ENCODE measurements around the gene HDAC7.

HDAC7 gene

DNA sequence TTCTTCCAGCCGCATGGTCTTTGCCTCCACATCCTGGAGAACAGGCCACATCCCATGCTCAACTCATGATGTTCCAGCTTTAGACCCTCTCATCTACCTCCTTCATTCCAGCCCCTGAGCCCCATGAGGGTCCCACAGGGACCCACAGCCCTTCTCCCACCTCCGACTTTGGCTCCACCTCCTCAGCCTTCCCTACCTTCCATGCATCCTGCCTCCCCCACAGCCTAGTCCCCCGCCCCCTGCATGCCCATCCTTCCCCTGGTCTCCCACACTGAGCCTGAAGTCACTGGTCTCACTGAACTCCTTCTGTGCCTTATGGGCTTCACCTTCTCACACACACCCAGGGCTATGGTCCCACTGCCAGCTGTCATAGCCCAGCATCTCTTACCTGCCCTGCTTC is 70.8 kb downstream of the HDAC7 start:
- Histone ChIP-seq H3K27ac (ENCODE audit: low read depth, low read length) (no peak overlapping the region), H3K4me1 (ENCODE audit: control insufficient read depth, insufficient read depth, low read length, unreplicated experiment) (peaks cover 20% of the 10 kb centered on the region), H3K79me2 (ENCODE audit: control insufficient read depth, insufficient read depth, low read length, unreplicated experiment) (no peaks in the 10 kb centered on the region), H3K27me3 (ENCODE audit: insufficient read depth, low read length) (no peaks in the 10 kb centered on the region), H3K4me3 (ENCODE audit: low read depth, low read length) (no peak overlapping the region), H2AFZ (ENCODE audit: low read length, unreplicated experiment) (no peak overlapping the region), H3K36me3 (ENCODE audit: insufficient read depth, low read length) (no peaks in the 10 kb centered on the region)

DNA sequence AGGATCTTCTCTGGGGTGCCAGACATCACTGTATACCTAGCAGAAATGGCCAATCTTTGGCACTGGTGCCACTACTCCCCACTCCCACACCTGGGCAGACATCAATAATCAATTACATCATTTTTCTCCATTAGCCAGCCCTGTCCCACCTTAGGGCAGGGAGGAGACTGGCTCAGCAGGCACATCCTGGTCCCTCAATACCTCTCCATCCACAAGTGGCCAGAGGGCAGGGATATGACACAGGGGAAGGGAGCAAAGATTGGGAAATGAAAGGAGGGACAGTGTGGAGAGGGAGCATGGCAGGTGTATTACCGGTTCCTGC is 71.2 kb downstream of the HDAC7 start:
- Histone ChIP-seq H3K79me2 (ENCODE audit: control insufficient read depth, insufficient read depth, low read length, unreplicated experiment) (no peaks in the 10 kb centered on the region), H3K27ac (ENCODE audit: low read depth, low read length) (no peak overlapping the region), H2AFZ (ENCODE audit: low read length, unreplicated experiment) (no peak overlapping the region), H3K4me3 (ENCODE audit: low read depth, low read length) (no peak overlapping the region), H3K36me3 (ENCODE audit: insufficient read depth, low read length) (no peaks in the 10 kb centered on the region), H3K4me1 (ENCODE audit: control insufficient read depth, insufficient read depth, low read length, unreplicated experiment) (peaks cover 15% of the 10 kb centered on the region), H3K27me3 (ENCODE audit: insufficient read depth, low read length) (no peaks in the 10 kb centered on the region)

DNA sequence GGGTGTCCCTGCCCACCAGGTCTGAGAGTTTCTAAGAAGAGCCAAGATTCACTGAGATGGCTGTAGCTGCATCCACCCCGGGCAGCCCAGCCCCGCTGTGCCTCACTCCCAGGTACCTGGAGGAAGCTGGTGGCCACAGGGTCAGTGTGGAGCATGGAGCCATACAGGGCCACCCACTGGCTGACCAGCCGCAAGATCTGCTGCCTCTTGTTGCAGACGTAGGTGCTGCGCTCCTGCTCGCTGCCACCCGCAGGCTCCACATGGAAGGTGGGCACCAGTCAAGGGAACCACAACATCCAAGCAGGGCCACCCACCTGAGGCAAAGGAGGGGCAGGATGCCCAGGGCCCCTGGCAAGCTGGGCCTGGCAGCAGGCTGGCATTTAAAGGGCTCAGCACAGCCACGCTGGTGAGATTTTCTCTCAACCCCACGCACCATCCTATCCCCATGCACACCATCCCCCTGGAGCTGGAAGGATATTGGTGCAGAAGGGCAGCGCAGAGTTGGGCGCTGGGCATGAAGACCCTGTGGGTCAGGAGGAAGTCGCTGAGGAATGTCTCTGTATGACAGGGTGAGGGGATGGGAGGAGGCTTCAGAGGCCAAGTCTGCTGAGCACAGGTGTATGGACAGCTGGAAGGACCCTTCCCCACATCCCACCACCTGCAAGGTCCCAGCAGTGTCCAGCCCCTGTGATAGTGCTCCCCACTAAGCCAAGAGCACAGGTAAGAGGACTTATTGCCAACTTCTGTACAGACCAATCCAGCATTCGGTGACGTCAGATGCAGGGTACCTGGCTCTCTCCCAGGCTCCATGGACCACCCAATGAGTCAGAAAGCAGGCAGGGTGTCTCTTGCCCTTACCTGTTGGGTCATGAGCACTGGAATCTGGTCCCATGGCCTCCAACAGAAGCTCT is 71.9 kb downstream of the HDAC7 start:
- Histone ChIP-seq H3K36me3 (ENCODE audit: insufficient read depth, low read length) (no peaks in the 10 kb centered on the region), H3K27me3 (ENCODE audit: insufficient read depth, low read length) (no peaks in the 10 kb centered on the region), H3K27ac (ENCODE audit: low read depth, low read length) (no peak overlapping the region), H2AFZ (ENCODE audit: low read length, unreplicated experiment) (no peak overlapping the region), H3K4me1 (ENCODE audit: control insufficient read depth, insufficient read depth, low read length, unreplicated experiment) (peaks cover 9% of the 10 kb centered on the region), H3K4me3 (ENCODE audit: low read depth, low read length) (no peak overlapping the region), H3K79me2 (ENCODE audit: control insufficient read depth, insufficient read depth, low read length, unreplicated experiment) (no peaks in the 10 kb centered on the region)

DNA sequence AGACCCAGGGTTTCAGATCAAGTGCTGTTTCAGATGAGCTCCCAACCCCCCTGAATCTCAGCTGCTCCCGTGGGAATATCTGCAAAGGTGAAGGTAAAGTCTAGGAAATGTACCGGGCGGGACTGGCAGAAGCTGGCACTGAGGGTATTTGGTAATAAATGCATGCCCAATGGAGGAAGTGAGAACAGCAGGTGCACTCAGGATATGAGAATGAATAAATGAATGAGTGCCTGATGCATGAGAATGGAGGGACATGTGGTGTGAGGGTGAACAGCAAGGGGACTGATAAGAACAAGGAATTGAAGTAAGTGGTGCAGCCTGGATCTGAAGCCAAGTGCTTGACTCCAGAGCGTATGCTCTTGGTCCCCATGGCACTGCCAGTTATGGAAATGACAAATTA is 72.6 kb downstream of the HDAC7 start:
- Histone ChIP-seq H3K4me3 (ENCODE audit: low read depth, low read length) (no peak overlapping the region), H3K4me1 (ENCODE audit: control insufficient read depth, insufficient read depth, low read length, unreplicated experiment) (peaks cover 2% of the 10 kb centered on the region), H3K27ac (ENCODE audit: low read depth, low read length) (no peak overlapping the region), H2AFZ (ENCODE audit: low read length, unreplicated experiment) (no peak overlapping the region), H3K27me3 (ENCODE audit: insufficient read depth, low read length) (no peaks in the 10 kb centered on the region), H3K36me3 (ENCODE audit: insufficient read depth, low read length) (no peaks in the 10 kb centered on the region), H3K79me2 (ENCODE audit: control insufficient read depth, insufficient read depth, low read length, unreplicated experiment) (no peaks in the 10 kb centered on the region)

DNA sequence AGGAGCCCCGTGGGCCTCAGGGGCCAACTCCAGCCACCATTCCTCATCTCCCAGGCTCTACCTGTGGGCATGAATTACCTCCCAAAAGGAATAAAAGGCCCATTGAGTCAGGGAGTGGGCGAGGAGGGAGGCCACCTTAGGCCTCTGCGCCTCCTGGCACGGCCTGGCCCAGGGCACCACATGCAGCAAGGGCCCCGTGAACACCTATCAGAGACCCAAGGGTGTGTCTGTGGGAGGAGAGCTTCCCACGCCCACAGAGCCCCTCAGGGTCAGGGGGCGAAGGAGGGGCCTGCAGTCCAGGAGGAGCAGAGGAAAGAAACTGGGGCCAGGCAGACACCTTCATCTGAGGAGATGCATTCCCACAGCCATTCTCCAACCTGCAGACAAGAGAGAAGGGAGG is 73.2 kb downstream of the HDAC7 start:
- no peaks in the 10 kb centered on the region for H3K27me3 ChIP-seq (ENCODE audit: insufficient read depth, low read length)
- no peaks in the 10 kb centered on the region for H3K79me2 ChIP-seq (ENCODE audit: control insufficient read depth, insufficient read depth, low read length, unreplicated experiment)
- no peaks in the 10 kb centered on the region for H3K36me3 ChIP-seq (ENCODE audit: insufficient read depth, low read length)
- H3K27ac ChIP-seq (ENCODE audit: low read depth, low read length): no peak overlapping the region
- H3K4me1 ChIP-seq (ENCODE audit: control insufficient read depth, insufficient read depth, low read length, unreplicated experiment): peaks cover 2% of the 10 kb centered on the region
- H2AFZ ChIP-seq (ENCODE audit: low read length, unreplicated experiment): no peak overlapping the region
- H3K4me3 ChIP-seq (ENCODE audit: low read depth, low read length): no peak overlapping the region

DNA sequence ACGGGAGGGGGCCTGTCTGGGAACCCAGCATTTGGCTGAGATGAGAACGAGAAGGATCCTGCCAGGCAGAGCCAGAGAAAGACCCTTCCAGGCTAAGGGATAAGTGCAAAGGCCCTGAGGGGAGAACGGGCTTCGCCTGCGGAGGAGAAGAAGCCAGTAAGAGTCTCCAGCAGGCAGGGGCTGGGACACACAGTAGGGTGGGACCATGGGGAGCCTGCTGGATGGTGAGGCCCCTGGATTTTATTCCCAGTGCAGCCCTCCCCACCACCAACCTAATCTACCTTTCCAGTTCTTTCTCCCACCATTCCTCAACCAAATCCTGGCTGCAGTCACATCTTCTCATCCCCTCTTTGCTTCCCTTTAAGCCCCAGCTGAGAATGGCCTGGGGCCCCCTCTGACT is 73.6 kb downstream of the HDAC7 start:
- H3K79me2 ChIP-seq (ENCODE audit: control insufficient read depth, insufficient read depth, low read length, unreplicated experiment): no peaks in the 10 kb centered on the region
- H2AFZ ChIP-seq (ENCODE audit: low read length, unreplicated experiment): no peak overlapping the region
- H3K4me1 ChIP-seq (ENCODE audit: control insufficient read depth, insufficient read depth, low read length, unreplicated experiment): peaks cover 7% of the 10 kb centered on the region
- no peaks in the 10 kb centered on the region for H3K36me3 ChIP-seq (ENCODE audit: insufficient read depth, low read length)
- no peak overlapping the region for H3K4me3 ChIP-seq (ENCODE audit: low read depth, low read length)
- no peaks in the 10 kb centered on the region for H3K27me3 ChIP-seq (ENCODE audit: insufficient read depth, low read length)
- no peak overlapping the region for H3K27ac ChIP-seq (ENCODE audit: low read depth, low read length)

DNA sequence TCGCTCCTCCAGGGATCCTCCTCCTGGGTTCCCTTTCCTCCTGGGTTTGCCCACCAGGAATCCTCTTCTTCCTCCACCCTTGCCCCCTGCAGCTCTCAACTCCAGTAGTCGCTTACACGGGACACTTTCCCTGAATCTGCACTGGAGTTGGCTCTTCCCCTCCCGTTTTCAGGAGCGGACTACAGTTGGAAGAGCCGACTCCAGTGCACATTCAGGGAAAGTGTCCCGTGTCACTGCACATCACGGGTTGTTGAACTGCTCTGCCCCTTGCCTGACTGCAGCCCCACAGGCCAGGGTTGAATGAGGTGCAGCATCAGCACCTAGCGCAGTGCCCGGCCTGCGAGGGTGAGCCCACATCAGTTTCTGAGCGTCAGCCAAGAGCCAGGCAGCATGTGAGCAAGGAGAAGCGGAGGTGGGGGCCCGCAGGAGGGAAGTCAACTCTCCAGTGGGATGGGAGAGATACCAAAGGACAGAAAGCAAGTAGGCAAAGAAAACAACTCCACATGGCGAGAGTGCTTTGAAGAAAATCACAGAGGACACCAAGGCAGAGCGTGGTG is 74.1 kb downstream of the HDAC7 start:
- Histone ChIP-seq H3K4me1 (ENCODE audit: control insufficient read depth, insufficient read depth, low read length, unreplicated experiment) (peaks cover 11% of the 10 kb centered on the region), H3K27me3 (ENCODE audit: insufficient read depth, low read length) (no peaks in the 10 kb centered on the region), H2AFZ (ENCODE audit: low read length, unreplicated experiment) (no peak overlapping the region)

DNA sequence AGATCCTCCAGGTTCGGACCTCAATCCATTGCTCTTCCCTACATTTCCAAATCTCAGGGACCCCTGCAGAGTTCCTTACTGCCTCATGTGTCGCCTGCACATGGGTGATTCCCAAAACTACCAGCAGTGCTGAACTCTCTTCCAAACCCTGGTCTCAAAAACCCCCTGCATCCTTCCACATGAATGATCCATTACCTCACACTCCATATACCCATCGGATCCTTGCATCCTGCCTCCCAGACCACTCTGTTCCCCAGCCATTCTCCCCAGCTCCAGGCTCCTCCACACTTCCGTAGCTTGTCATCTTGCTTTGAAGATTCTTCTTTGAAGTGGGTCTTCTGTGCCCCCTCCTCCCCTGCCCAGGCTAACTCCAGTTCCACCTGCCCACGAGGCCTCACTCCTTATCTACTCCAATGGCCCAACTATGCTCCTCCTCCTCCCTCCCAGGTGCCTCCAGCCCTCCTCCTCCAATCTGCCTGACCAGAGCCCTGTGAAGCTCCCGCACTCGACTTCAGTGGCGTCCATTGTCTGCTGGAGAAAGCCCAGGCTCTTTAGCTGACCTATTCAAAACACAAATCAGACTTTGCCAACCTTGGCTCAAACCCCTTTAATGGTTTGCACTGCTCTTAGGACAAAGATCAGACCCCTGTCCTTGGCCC is 74.8 kb downstream of the HDAC7 start:
- H3K79me2 ChIP-seq (ENCODE audit: control insufficient read depth, insufficient read depth, low read length, unreplicated experiment): no peaks in the 10 kb centered on the region
- H3K27ac ChIP-seq (ENCODE audit: low read depth, low read length): no peak overlapping the region
- H3K4me3 ChIP-seq (ENCODE audit: low read depth, low read length): no peak overlapping the region
- no peak overlapping the region for H2AFZ ChIP-seq (ENCODE audit: low read length, unreplicated experiment)
- H3K4me1 ChIP-seq (ENCODE audit: control insufficient read depth, insufficient read depth, low read length, unreplicated experiment): peaks cover 11% of the 10 kb centered on the region
- H3K36me3 ChIP-seq (ENCODE audit: insufficient read depth, low read length): no peaks in the 10 kb centered on the region
- no peaks in the 10 kb centered on the region for H3K27me3 ChIP-seq (ENCODE audit: insufficient read depth, low read length)

More for the DNA sequence above, 74.1 kb downstream of the HDAC7 start:
- no peak overlapping the region for H3K4me3 ChIP-seq (ENCODE audit: low read depth, low read length)
- H3K27ac ChIP-seq (ENCODE audit: low read depth, low read length): no peak overlapping the region
- no peaks in the 10 kb centered on the region for H3K36me3 ChIP-seq (ENCODE audit: insufficient read depth, low read length)
- no peaks in the 10 kb centered on the region for H3K79me2 ChIP-seq (ENCODE audit: control insufficient read depth, insufficient read depth, low read length, unreplicated experiment)

DNA sequence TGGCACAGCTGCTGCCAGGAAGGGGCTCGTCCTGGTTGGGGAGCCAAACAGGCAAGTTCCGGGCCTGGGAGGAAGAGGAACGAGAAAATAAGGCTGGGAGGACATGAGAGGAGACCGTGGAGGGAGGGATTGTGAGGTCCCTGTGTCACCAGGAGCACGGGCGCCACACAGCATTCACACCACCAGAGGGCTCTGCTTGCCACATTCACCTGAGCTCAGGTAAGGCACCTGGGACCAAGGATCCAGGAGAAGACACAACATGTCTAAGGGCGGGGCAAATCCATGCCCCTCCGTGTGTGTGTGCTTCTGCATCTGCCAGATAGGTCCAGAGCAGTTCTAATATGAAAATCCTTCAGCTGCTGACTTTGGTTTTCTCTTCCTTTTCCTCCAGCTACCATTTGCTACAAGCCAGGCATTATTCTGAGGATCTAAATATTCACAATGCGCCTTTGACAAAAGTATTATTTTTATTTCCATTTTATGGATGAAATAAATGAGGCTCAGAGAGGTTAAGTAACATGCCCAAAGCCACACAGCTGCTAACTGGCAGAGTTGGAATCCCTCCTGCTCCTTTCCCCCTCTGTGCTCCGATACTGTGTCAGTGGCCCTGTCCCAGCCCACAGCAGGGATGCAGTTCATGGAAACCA is 75.6 kb downstream of the HDAC7 start:
- H3K36me3 ChIP-seq (ENCODE audit: insufficient read depth, low read length): no peaks in the 10 kb centered on the region
- H2AFZ ChIP-seq (ENCODE audit: low read length, unreplicated experiment): no peak overlapping the region
- no peak overlapping the region for H3K27ac ChIP-seq (ENCODE audit: low read depth, low read length)
- H3K4me3 ChIP-seq (ENCODE audit: low read depth, low read length): no peak overlapping the region
- H3K27me3 ChIP-seq (ENCODE audit: insufficient read depth, low read length): no peaks in the 10 kb centered on the region
- peaks cover 11% of the 10 kb centered on the region for H3K4me1 ChIP-seq (ENCODE audit: control insufficient read depth, insufficient read depth, low read length, unreplicated experiment)
- H3K79me2 ChIP-seq (ENCODE audit: control insufficient read depth, insufficient read depth, low read length, unreplicated experiment): no peaks in the 10 kb centered on the region

DNA sequence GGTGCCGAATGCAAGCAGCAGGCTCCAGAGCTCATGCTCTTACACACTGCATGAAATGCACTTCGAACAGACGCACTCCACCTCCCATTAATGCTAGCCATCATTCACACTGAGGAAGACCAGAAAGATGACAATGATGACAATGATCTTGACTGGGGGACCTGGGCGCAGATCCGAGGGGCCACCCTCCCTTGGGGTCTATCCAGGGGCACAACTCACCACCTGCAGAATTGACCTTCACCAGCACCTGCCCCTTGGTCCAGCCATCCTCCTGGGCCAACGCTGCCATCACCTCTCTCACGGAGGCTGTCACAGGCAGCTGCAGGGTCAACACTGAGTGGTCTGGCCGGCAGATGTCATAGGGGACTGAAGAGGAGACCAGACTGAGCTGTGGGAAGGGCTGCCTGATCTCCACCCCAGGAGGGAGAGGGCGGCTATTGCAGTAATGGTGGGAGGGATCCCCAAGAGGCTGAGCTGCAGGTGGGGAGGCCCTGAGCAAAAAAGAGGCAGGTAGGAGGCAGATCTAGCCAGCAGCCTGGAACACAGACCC is 76.3 kb downstream of the HDAC7 start:
- no peaks in the 10 kb centered on the region for H3K27me3 ChIP-seq (ENCODE audit: insufficient read depth, low read length)
- H3K27ac ChIP-seq (ENCODE audit: low read depth, low read length): no peak overlapping the region
- peaks cover 11% of the 10 kb centered on the region for H3K4me1 ChIP-seq (ENCODE audit: control insufficient read depth, insufficient read depth, low read length, unreplicated experiment)
- H3K36me3 ChIP-seq (ENCODE audit: insufficient read depth, low read length): no peaks in the 10 kb centered on the region
- H2AFZ ChIP-seq (ENCODE audit: low read length, unreplicated experiment): no peak overlapping the region
- H3K4me3 ChIP-seq (ENCODE audit: low read depth, low read length): no peak overlapping the region
- H3K79me2 ChIP-seq (ENCODE audit: control insufficient read depth, insufficient read depth, low read length, unreplicated experiment): no peaks in the 10 kb centered on the region

Data from ACC112 (cell line).